Measurements from ENCODE around the gene PTPN1. TPM values are rescaled to one million over a fixed set of nuclear protein-coding genes. Genes with fewer than 3 reads are reported as not detected.

Gene PTPN1
- polyA plus RNA-seq, 1 experiment, result 16.2 TPM

GRCh38 chr20:50555662-50556061, 45.5 kb downstream of the PTPN1 start:
- POLR2A ChIA-PET, result no interaction called here
- Histone ChIP-seq H3K27me3 (ENCODE audit: control insufficient read depth, insufficient read depth, low read length) (no peaks in the 10 kb centered on the region), H3K36me3 (ENCODE audit: control insufficient read depth, insufficient read depth, low read length) (no peaks in the 10 kb centered on the region), H3K4me3 (ENCODE audit: low read depth, low read length) (no peak overlapping the region)
- no peak for TF ChIP-seq CTCF (IDR thresholded peaks at IDR 0.05; ENCODE audit: insufficient read depth, low read depth, low read length)
- no peak for DNase-seq (ENCODE audit: low read depth)
- CTCF ChIA-PET, result no interaction called here

GRCh38 chr20:50557549-50558134, 47.5 kb downstream of the PTPN1 start:
- ChIA-PET CTCF (no interaction called here), POLR2A (no interaction called here)
- no peak for TF ChIP-seq CTCF (IDR thresholded peaks at IDR 0.05; ENCODE audit: insufficient read depth, low read depth, low read length)
- Histone ChIP-seq H3K36me3 (ENCODE audit: control insufficient read depth, insufficient read depth, low read length) (no peaks in the 10 kb centered on the region), H3K4me3 (ENCODE audit: low read depth, low read length) (no peak overlapping the region), H3K27me3 (ENCODE audit: control insufficient read depth, insufficient read depth, low read length) (no peaks in the 10 kb centered on the region)
- DNase-seq (ENCODE audit: low read depth), result no peak

- no peaks in the 10 kb centered on the region for H3K36me3 ChIP-seq (ENCODE audit: control insufficient read depth, insufficient read depth, low read length)
- TF ChIP-seq CTCF (IDR thresholded peaks at IDR 0.05; ENCODE audit: insufficient read depth, low read depth, low read length), result no peak
- POLR2A ChIA-PET, result no interaction called here
- CTCF ChIA-PET, result no interaction called here
- no peaks in the 10 kb centered on the region for H3K27me3 ChIP-seq (ENCODE audit: control insufficient read depth, insufficient read depth, low read length)
- H3K4me3 ChIP-seq (ENCODE audit: low read depth, low read length), result no peak overlapping the region
- peak; percentile 28 for DNase-seq (ENCODE audit: low read depth)
Observed at GRCh38 chr20:50558483-50558925, 48.3 kb downstream of the PTPN1 start.

- H3K4me3 ChIP-seq (ENCODE audit: low read depth, low read length), result no peak overlapping the region
- TF ChIP-seq CTCF (IDR thresholded peaks at IDR 0.05; ENCODE audit: insufficient read depth, low read depth, low read length), result no peak
- H3K36me3 ChIP-seq (ENCODE audit: control insufficient read depth, insufficient read depth, low read length), result no peaks in the 10 kb centered on the region
- DNase-seq (ENCODE audit: low read depth), result no peak
- POLR2A ChIA-PET, result interaction anchor here (0.7 kb wide), 1 partner anchor 57 kb away, joined by 5 read pairs; no protein-coding TSS in a partner anchor
- CTCF ChIA-PET, result interaction anchor here (0.6 kb wide), 1 partner anchor 33 kb away, joined by 3 read pairs; no protein-coding TSS in a partner anchor
- H3K27me3 ChIP-seq (ENCODE audit: control insufficient read depth, insufficient read depth, low read length), result no peaks in the 10 kb centered on the region
Observed at GRCh38 chr20:50559149-50559548, 49.0 kb downstream of the PTPN1 start.

- H3K4me3 ChIP-seq (ENCODE audit: low read depth, low read length), result no peak overlapping the region
Observed at GRCh38 chr20:50559856-50560638, 49.9 kb downstream of the PTPN1 start.

More at GRCh38 chr20:50559856-50560638, 49.9 kb downstream of the PTPN1 start:
- no peak for DNase-seq (ENCODE audit: low read depth)
- H3K27me3 ChIP-seq (ENCODE audit: control insufficient read depth, insufficient read depth, low read length), result no peaks in the 10 kb centered on the region
- ChIA-PET CTCF (interaction anchor here (0.6 to 2.9 kb wide), 4 partner anchors 10 to 34 kb away, joined by 3 to 8 read pairs (median 7); no protein-coding TSS in a partner anchor), POLR2A (interaction anchor here (0.7 kb wide), 1 partner anchor 57 kb away, joined by 5 read pairs; no protein-coding TSS in a partner anchor)
- TF ChIP-seq CTCF (IDR thresholded peaks at IDR 0.05; ENCODE audit: insufficient read depth, low read depth, low read length), result no peak
- no peaks in the 10 kb centered on the region for H3K36me3 ChIP-seq (ENCODE audit: control insufficient read depth, insufficient read depth, low read length)
